GM10248 (cell line): ENCODE results near the gene DNTT.

Source experiments
- CTCF ChIA-PET: fragments of 300-600 bp; sonication (Branson Sonifier 250); formaldehyde crosslinking; extraction: SDS; loops from one replicate; lab custom pipeline; 2021; ENCODE audit warnings: antibody characterized with exemption; lab: Yijun Ruan, JAX
- POLR2A ChIA-PET: fragments of 350-650 bp; sonication (Branson Sonifier 250); formaldehyde crosslinking; extraction: SDS; loops from one replicate; lab custom pipeline; 2020; ENCODE audit warnings: antibody characterized with exemption; lab: Yijun Ruan, JAX
- DNase-seq: peaks from one replicate; pipeline ENCODE4 v3.0.0; 2012; ENCODE audit errors: extremely low spot score
- TF ChIP-seq, protein P1 (sequence below): IDR thresholded peaks from 2 replicates; pipeline ENCODE4 v1.5.1; 2012; ENCODE audit warnings: mild to moderate bottlenecking, low read depth; ENCODE audit errors: extremely low read depth, missing control alignments, control extremely low read depth

The DNTT gene

GRCh38 chr10:96352582-96352981 is 48.3 kb downstream of the DNTT start:
- no peak for DNase-seq
- TF ChIP-seq, protein P1, sequence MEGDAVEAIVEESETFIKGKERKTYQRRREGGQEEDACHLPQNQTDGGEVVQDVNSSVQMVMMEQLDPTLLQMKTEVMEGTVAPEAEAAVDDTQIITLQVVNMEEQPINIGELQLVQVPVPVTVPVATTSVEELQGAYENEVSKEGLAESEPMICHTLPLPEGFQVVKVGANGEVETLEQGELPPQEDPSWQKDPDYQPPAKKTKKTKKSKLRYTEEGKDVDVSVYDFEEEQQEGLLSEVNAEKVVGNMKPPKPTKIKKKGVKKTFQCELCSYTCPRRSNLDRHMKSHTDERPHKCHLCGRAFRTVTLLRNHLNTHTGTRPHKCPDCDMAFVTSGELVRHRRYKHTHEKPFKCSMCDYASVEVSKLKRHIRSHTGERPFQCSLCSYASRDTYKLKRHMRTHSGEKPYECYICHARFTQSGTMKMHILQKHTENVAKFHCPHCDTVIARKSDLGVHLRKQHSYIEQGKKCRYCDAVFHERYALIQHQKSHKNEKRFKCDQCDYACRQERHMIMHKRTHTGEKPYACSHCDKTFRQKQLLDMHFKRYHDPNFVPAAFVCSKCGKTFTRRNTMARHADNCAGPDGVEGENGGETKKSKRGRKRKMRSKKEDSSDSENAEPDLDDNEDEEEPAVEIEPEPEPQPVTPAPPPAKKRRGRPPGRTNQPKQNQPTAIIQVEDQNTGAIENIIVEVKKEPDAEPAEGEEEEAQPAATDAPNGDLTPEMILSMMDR: no peak
- ChIA-PET CTCF (interaction anchor here (1.0 to 1.7 kb wide), 2 partner anchors 13 to 14 kb away, joined by 3 read pairs; no protein-coding TSS in a partner anchor), POLR2A (interaction anchor here (0.8 kb wide), 1 partner anchor 87 kb away, joined by 7 read pairs; no protein-coding TSS in a partner anchor)

DNA sequence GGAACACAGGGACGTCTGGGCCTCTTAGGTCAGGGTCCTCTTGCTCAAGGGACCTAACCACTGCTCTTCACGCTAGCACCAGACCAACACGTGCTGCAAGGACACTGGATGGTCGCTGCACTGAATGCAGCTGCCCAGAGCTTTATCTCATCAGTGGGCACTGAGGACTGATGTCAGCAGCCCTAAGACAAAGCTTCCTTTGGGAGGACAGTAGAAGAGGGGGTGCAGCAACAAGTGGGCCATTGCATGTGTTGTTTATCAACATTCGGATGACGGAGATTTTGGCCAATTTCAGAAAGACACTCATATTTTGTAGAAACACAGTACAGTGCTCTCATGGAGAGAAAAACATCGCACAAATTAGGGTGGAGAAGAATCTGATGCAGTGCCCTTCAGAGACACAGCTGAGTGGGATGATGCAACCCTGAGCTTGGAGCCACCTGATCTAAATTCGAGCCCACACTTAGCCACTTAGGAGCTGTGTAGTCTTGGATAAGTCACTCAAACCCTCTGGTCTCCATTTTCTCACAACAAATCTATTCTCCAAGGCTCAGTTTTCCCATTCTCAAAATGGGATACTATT is 52.9 kb downstream of the DNTT start:
- ChIA-PET CTCF (interaction anchor here (0.8 to 2.7 kb wide), 4 partner anchors 13 to 125 kb away, joined by 3 to 9 read pairs (median 8); no protein-coding TSS in a partner anchor), POLR2A (no interaction called here)
- no peak for DNase-seq
- TF ChIP-seq, protein P1: no peak

- ChIA-PET CTCF (interaction anchor here (0.8 to 2.7 kb wide), 8 partner anchors 11 to 342 kb away, joined by 3 to 9 read pairs (median 3); no protein-coding TSS in a partner anchor), POLR2A (no interaction called here)
- DNase-seq: no peak
- TF ChIP-seq, protein P1: no peak
Observed at GRCh38 chr10:96358851-96359540, 54.8 kb downstream of the DNTT start, which contains the start of gene OPALIN. Gene OPALIN (minus strand): TSS chr10:96359002. CDS start chr10:96358896, 106 bp downstream.

DNA sequence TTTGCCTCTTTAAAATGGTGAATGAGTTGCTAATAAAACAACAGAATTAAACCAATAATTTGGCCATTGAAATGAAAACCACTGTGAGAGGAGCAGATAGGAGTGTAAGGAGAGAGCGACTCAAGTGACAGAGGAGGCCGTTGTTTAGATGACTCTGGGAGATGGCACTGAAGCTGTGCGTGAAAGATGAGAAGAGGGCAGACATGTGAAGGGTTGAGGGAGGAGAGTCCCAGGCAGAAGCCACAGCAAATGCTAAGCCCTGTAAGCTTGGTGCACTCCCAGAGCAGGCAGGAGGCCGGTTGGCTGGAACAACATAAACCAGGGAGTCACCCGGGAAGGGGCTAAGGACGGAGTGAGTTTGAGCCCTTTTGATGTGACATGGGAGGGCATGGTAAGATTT is 55.4 kb downstream of the DNTT start:
- TF ChIP-seq, protein P1: no peak
- ChIA-PET POLR2A (no interaction called here), CTCF (interaction anchor here (0.8 to 2.7 kb wide), 6 partner anchors 11 to 25 kb away, joined by 3 to 9 read pairs (median 3); no protein-coding TSS in a partner anchor)
- DNase-seq: no peak

- TF ChIP-seq, protein P1: no peak
- DNase-seq: no peak
- ChIA-PET CTCF (interaction anchor here (0.9 kb wide), 1 partner anchor 10 kb away, joined by 3 read pairs; no protein-coding TSS in a partner anchor), POLR2A (no interaction called here)
Observed at GRCh38 chr10:96360331-96360730, 56.1 kb downstream of the DNTT start.

GRCh38 chr10:96360766-96361165 is 56.5 kb downstream of the DNTT start:
- DNase-seq: no peak
- TF ChIP-seq, protein P1: no peak
- ChIA-PET POLR2A (no interaction called here), CTCF (interaction anchor here (0.9 kb wide), 1 partner anchor 9 kb away, joined by 3 read pairs; no protein-coding TSS in a partner anchor)
